ENCODE results near the gene ANKRD27. TPM values are rescaled to one million over a fixed set of nuclear protein-coding genes. Genes with fewer than 3 reads are reported as not detected.
"Not testable (repeated sequence)": the region's sequence is repeated elsewhere in the genome, so short reads cannot be mapped to it uniquely, and the experiment has no call there.

ANKRD27 gene
- total RNA-seq, 2 donors from 2014 or later = 47.3 to 55.6 TPM

DNA sequence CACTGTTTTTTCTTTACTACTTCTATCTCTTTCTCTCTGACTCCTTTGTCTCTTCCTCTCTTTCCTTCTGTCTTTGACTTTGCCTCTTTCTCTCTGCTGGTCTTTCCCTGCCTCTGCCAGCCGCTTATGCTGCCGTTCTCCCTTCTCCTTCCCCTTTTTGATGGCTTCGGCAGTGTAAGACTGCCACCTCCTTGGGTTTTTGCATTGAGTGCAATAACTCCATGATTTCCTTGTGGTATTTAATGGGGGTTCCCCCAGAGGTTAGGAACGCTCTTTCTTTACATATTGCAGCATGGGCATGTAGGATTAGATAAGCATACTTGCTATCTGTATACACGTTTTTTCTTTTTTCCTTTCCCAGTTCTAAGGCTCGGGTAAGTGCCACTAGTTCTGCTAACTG, 20.5 kb upstream of the ANKRD27 start:
- Mint-ChIP-seq H3K36me3 (peaks cover 34% of the 10 kb centered on the region), H3K4me1 (ENCODE audit: low read depth in 2 of 2) (peaks cover 62 to 72% of the 10 kb centered on the region in 2 donors), H3K4me3 (peak overlapping the region; percentile 63), H3K27ac (peak overlapping the region; percentile 30 to 96)
- not testable (repeated sequence) for H3K27me3 Mint-ChIP-seq; ATAC-seq; H3K9me3 Mint-ChIP-seq; DNase-seq (ENCODE audit: low spot score)

DNA sequence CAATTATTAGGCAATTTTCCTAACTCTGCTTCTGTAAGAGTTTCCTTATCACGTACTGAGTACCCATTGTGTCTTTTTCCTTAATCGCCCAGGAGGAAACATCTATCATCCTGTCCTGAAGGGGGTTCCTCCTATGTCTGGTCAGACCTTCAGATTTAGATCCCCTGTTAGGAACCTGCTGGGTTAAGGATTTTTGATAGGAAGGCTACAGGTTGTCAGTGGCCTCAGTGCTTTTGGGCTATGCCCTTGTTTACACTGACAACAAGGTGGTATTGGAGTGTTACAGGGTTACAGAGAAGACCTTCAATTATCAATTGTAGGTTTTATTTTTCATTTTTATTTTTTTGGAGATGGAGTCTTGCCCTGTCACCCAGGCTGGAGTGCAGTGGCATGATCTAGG, 19.9 kb upstream of the ANKRD27 start:
- Mint-ChIP-seq H3K4me3 (peak overlapping the region; percentile 89), H3K36me3 (peaks cover 34% of the 10 kb centered on the region), H3K4me1 (ENCODE audit: low read depth in 2 of 2) (peaks cover 66 to 72% of the 10 kb centered on the region in 2 donors), H3K27ac (peak overlapping the region; percentile 83 to 96)
- DNase-seq (ENCODE audit: low spot score); H3K27me3 Mint-ChIP-seq; ATAC-seq; H3K9me3 Mint-ChIP-seq: not testable (repeated sequence)

DNA sequence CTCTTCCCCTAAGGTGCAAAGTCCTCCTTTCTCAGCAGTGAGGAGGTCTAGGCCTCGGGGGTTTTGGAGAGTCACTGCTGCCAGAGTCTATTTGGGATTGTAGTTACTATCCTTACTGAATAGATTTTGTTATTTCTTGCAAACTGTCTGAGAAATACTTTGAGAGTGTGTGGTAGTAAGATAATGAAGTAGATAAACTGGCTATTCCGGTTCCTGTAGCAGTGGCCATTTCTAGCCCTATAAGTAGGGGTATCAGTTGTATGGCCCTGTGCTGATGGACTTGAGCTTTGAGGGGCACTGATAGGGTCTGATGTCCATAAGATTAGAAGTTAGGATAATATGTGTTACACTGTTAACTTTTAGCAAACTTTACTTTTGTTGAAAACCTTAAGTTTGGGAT, 19.3 kb upstream of the ANKRD27 start:
- Mint-ChIP-seq H3K4me1 (ENCODE audit: low read depth in 2 of 2) (peaks cover 70 to 72% of the 10 kb centered on the region in 2 donors), H3K27ac (peak overlapping the region; percentile 83 to 96), H3K4me3 (peak overlapping the region; percentile 89), H3K36me3 (peaks cover 34% of the 10 kb centered on the region)
- ATAC-seq; H3K27me3 Mint-ChIP-seq; DNase-seq (ENCODE audit: low spot score); H3K9me3 Mint-ChIP-seq: not testable (repeated sequence)

DNA sequence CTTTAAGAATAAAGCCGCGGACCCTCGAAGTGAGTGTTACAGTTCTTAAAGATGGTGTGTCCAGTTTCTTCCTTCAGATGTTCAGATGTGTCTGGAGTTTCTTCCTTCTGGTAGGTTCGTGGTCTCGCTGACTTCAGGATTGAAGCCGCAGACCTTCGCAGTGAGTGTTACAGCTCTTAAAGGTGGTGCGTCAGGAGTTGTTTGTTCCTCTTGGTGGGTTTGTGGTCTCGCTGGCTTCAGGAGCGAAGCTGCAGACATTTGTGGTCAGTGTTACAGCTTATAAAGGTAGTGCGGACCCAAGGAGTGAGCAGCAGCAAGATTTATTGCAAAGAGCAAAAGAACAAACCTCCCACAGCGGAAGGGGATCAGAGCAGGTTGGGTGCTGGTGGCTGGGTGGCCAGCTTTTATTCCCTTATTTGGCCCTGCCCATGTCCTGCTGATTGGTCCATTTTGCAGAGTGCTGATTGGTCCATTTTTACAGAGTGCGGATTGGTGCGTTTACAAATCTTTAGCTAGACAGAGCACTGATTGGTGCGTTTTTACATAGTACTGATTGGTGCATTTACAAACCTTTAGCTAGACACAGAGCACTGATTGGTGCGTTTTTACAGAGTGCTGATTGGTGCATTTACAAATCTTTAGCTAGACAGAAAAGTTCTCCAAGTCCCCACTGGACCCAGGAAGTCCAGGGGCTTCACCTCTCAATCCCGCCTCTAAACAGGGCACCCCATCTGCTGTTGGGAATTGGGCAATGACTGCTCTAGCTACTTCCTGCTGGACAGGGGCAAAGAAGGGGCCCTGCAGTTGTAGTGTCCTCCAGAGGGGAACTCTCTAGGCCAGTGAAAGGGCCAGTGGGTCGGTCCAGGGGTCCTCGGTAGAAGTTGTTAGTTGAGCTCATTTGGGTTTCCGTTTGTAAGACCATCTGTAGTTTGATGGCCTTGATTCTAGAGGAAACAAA, 18.4 kb upstream of the ANKRD27 start:
- Mint-ChIP-seq H3K27ac (peak overlapping the region; percentile 83 to 96), H3K4me3 (peak overlapping the region; percentile 89), H3K4me1 (ENCODE audit: low read depth in 2 of 2) (peaks cover 66 to 70% of the 10 kb centered on the region in 2 donors), H3K36me3 (peaks cover 28% of the 10 kb centered on the region)
- H3K9me3 Mint-ChIP-seq, H3K27me3 Mint-ChIP-seq: not testable (repeated sequence)
- DNase-seq (ENCODE audit: low spot score) (peak; percentile 69), ATAC-seq (peak; percentile 10 to 20)

DNA sequence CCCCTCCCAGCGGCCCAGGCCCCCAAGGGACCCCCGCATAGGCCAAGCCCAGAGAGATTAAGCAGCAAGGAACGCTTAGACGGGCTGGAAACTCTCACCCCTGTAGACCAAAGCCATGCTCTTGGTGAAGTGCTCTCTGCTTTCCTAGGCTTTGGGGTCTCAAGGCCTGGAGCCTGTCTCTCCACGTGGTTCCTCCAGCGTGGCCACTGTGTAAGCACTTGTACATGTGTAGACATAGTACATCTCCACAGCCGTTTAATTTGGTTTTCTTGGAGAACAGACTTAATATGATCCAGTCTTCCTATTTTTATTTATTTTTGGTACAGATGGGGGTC, 17.7 kb upstream of the ANKRD27 start:
- peak overlapping the region; percentile 89 for H3K4me3 Mint-ChIP-seq
- peaks cover 23% of the 10 kb centered on the region for H3K36me3 Mint-ChIP-seq
- peak overlapping the region; percentile 83 to 96 for H3K27ac Mint-ChIP-seq
- no peak for DNase-seq (ENCODE audit: low spot score)
- no peaks in the 10 kb centered on the region for H3K9me3 Mint-ChIP-seq
- no peaks in the 10 kb centered on the region for H3K27me3 Mint-ChIP-seq
- peaks cover 60 to 63% of the 10 kb centered on the region in 2 donors for H3K4me1 Mint-ChIP-seq (ENCODE audit: low read depth in 2 of 2)
- ATAC-seq = peak; percentile 3 to 11

DNA sequence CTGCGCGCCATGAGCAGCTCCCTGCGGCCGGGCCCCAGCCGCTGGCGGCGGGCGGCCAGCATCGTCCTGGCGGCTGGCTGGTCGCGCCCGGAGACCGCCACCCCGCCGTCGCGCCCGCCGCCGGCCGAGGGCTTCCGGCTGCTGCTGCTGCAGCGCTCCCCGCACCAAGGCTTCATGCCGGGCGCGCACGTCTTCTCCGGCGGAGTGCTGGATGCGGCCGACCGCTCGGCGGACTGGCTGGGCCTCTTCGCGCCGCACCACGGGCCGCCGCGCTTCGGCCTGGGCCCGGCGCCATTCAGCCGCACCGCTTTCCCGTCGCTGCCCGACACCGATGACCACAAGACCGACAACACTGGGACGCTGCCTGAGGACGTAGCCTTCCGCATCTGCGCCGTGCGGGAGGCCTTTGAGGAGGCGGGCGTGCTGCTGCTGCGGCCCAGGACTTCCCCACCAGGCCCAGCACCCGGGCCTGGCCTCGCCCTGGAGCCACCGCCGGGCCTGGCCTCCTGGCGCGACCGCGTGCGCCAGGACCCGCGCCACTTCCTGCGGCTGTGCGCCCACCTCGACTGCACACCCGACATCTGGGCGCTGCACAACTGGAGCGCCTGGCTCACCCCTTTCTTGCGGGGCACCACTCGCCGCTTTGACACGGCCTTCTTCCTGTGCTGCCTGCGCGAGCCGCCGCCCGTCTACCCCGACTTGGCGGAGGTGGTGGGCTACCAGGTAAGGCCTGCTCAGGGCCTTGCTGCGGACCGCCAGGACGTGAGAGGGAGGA, 17.2 kb upstream of the ANKRD27 start:
- Mint-ChIP-seq H3K36me3 (peaks cover 20% of the 10 kb centered on the region), H3K4me1 (ENCODE audit: low read depth in 2 of 2) (peaks cover 54 to 58% of the 10 kb centered on the region in 2 donors), H3K27me3 (no peaks in the 10 kb centered on the region), H3K9me3 (no peaks in the 10 kb centered on the region), H3K4me3 (peak overlapping the region; percentile 89), H3K27ac (peak overlapping the region; percentile 83 to 96)
- ATAC-seq (peak; percentile 74 to 83), DNase-seq (ENCODE audit: low spot score) (peak; percentile 87)

DNA sequence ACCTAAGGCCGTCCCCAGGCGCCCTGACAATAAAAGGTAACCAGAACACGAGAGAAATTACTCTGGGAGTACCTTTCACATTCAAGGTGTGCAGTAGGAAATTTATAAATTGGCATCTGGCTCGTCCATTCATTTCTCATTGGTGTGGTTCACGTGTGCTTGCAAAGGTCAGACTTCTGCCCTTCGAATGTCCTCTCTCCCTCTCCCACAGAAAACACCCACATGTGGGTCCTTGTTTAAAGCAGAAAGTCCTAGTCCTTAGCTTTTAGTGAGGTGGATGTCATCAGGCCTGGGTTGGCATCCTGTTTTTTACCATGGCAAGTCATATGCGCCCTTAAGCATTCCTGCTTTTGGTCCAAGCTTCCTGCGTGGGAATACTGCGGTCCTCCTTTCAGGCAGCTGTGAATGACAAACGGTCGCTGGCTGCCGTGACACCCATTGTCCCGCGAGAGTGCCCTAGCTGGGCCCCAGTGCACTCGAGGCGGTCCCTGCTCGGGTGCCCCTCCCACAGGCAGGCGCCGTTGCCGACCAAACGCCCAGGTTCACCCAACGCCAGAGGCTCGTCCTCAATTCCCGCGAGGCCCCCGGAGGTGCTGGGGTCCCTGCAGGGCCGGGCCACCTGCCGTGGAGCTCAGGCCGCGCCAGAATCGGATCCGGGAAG, 16.4 kb upstream of the ANKRD27 start, which contains the start of gene NUDT19:
Gene NUDT19, plus strand, starts transcription at position 531 of the 661 bp plus-strand sequence. CDS start 140 bp downstream, outside the sequence.
- ATAC-seq (peak; percentile 72 to 82), DNase-seq (ENCODE audit: low spot score) (peak; percentile 85)
- peaks cover 49 to 51% of the 10 kb centered on the region in 2 donors for H3K4me1 Mint-ChIP-seq (ENCODE audit: low read depth in 2 of 2)
- H3K9me3 Mint-ChIP-seq = no peaks in the 10 kb centered on the region
- peaks cover 20% of the 10 kb centered on the region for H3K36me3 Mint-ChIP-seq
- peak within 1 kb of the TSS; percentile 89 for H3K4me3 Mint-ChIP-seq
- peak within 1 kb of the TSS; percentile 83 to 96 for H3K27ac Mint-ChIP-seq
- no peaks in the 10 kb centered on the region for H3K27me3 Mint-ChIP-seq

DNA sequence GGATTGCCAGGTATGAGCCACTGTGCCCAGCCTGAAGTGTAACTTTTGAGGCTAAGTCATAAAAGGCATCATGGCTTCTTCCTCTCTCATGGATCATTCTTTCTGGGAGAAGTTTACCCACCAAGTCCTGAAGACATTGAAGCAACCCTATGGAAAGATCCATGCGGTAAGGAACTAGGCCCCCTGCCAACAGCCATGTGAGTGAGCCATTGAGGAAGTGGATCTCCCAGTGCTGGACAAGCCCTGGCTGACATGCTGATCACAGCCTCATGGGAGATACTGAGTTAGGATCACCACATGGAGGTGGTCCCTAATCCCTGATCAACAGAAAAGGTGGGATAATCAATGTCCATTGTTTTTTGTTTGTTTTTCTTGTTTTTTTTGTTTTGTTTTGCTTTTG, 13.3 kb upstream of the ANKRD27 start:
- H3K36me3 Mint-ChIP-seq = peaks cover 13% of the 10 kb centered on the region

DNA sequence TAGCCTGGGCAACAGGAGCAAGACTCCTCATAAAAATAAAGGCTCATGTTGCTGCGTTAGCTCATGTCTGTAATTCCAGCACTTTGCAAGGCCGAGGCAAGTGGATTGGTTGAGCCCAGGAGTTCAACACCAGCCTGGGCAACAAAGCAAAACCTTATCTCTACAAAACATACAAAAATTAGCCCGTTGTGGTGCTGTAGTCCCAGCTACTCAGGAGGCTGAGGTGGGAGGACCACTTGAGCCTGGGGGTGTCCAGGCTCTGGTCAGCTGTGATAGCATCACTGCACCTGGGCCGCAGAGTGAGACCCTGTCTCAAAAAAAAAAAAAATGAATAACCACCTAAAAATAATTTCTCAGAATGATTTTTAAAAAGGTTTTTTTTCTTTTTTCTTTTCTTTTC, 12.7 kb upstream of the ANKRD27 start:
- no peak overlapping the region for H3K27ac Mint-ChIP-seq
- peaks cover 13 to 19% of the 10 kb centered on the region in 2 donors for H3K4me1 Mint-ChIP-seq (ENCODE audit: low read depth in 2 of 2)
- no peak overlapping the region for H3K4me3 Mint-ChIP-seq
- H3K36me3 Mint-ChIP-seq = peaks cover 6% of the 10 kb centered on the region
- no peak for DNase-seq (ENCODE audit: low spot score)
- H3K9me3 Mint-ChIP-seq = no peaks in the 10 kb centered on the region
- no peaks in the 10 kb centered on the region for H3K27me3 Mint-ChIP-seq
- no peak for ATAC-seq

More for the DNA sequence above, 13.3 kb upstream of the ANKRD27 start:
- Mint-ChIP-seq H3K4me3 (no peak overlapping the region), H3K27me3 (no peaks in the 10 kb centered on the region), H3K27ac (no peak overlapping the region), H3K9me3 (no peaks in the 10 kb centered on the region), H3K4me1 (ENCODE audit: low read depth in 2 of 2) (peaks cover 20 to 25% of the 10 kb centered on the region in 2 donors)
- no peak for DNase-seq (ENCODE audit: low spot score)
- no peak for ATAC-seq

DNA sequence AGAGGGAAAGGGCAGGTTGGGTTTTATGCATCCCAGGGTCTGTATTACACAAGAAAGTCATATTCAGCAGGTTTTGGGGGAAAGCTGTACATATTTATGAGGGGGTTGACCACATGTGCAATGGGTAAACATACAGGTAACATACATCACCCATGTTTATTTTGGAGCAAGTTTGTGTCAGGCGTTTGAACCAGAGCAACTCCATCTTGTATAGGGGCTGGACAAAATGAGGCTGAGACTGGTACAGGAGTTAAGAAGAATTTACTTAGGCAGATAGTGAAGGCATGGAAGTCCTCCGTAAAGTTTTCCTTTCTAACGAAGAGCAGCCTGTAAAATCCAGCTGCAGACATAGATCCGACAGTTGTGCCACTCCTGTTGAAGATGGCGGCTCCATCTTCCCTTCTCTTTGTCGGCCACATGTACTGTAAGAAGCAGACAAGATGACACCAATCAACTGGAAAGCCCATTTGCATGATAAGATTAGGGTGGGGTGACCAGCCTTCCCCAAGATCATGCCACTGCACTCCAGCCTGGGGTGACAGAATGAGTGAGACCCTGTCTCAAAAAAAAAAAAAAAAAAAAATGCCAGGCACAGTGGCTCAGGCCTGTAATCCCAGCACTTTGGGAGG, 12.0 kb upstream of the ANKRD27 start:
- peaks cover 11 to 17% of the 10 kb centered on the region in 2 donors for H3K4me1 Mint-ChIP-seq (ENCODE audit: low read depth in 2 of 2)
- DNase-seq (ENCODE audit: low spot score) = no peak
- ATAC-seq = no peak
- no peaks in the 10 kb centered on the region for H3K9me3 Mint-ChIP-seq
- no peak overlapping the region for H3K27ac Mint-ChIP-seq
- peaks cover 0 to 3% of the 10 kb centered on the region in 2 donors for H3K27me3 Mint-ChIP-seq
- peaks cover 6% of the 10 kb centered on the region for H3K36me3 Mint-ChIP-seq
- no peak overlapping the region for H3K4me3 Mint-ChIP-seq

DNA sequence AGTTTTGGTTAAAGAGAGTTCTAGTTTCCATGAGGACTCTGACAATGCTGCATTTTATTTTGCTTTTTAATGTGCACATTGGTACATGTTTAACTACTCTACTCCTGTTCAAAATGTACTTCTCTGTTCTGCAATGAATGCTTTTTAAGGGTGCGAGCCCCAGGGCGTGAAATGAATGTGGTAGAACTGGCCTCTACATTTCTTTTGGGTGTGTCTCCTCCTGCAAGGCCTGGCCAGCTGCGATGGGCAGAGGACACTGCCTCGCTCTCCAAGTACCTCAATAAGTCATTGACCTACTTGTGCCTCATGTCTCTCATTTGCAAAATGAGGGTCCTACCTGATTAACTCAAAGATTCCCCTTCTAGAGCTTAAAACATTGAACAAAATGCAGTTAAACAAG, 7.3 kb upstream of the ANKRD27 start:
- DNase-seq (ENCODE audit: low spot score) (no peak), ATAC-seq (no peak)
- H3K4me3 Mint-ChIP-seq = no peak overlapping the region
- H3K36me3 Mint-ChIP-seq = no peaks in the 10 kb centered on the region
- no peak overlapping the region for H3K27ac Mint-ChIP-seq
- peaks cover 0 to 2% of the 10 kb centered on the region in 2 donors for H3K4me1 Mint-ChIP-seq (ENCODE audit: low read depth in 2 of 2)
- no peaks in the 10 kb centered on the region for H3K9me3 Mint-ChIP-seq
- H3K27me3 Mint-ChIP-seq = peaks cover 2 to 6% of the 10 kb centered on the region in 2 donors

DNA sequence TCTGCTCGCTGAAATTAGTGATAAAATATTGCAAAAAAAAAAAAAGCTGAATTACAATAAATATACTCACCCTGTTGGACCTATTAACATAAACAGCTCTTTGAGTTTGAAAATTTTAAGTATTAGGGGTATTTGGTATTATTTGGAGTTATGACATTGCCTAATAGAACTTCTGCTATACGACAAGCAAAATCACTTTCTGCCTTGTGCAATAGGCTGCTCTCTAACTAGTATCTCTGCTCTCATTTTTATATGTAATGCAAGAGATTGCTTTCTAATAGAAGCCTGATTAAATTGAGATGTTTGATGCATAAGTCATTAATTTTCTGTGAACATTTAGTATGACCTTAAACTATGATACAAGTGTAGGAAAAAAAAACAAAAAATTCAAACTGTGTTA, 6.0 kb upstream of the ANKRD27 start:
- H3K4me1 Mint-ChIP-seq (ENCODE audit: low read depth in 2 of 2) = peaks cover 0 to 5% of the 10 kb centered on the region in 2 donors
- H3K27me3 Mint-ChIP-seq = peaks cover 6 to 9% of the 10 kb centered on the region in 2 donors
- no peaks in the 10 kb centered on the region for H3K36me3 Mint-ChIP-seq
- no peak overlapping the region for H3K27ac Mint-ChIP-seq
- H3K4me3 Mint-ChIP-seq = no peak overlapping the region
- no peak for ATAC-seq
- no peaks in the 10 kb centered on the region for H3K9me3 Mint-ChIP-seq
- DNase-seq (ENCODE audit: low spot score) = no peak

DNA sequence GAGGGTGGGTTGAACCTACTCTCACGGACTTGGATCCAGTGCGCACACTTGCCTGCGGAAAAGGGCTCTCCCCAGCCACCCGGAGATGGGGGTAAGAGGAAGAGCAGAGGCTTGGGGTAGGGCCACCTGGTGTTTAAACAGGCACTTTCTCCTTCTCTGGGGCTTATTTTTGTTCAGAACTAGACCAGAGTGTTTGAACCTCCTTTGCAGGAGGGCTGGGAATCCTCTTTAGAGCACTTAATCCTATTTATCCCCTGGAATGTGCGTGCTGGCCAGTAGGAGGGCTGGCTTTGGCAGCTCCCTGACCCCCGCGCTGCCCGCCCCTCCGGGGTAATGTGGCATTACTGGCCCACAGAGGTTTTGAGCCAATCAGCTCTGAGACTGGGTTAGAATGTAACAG, 2.7 kb upstream of the ANKRD27 start:
- Mint-ChIP-seq H3K27ac (no peak overlapping the region), H3K27me3 (peaks cover 6 to 9% of the 10 kb centered on the region in 2 donors), H3K36me3 (no peaks in the 10 kb centered on the region), H3K4me1 (ENCODE audit: low read depth in 2 of 2) (peaks cover 18 to 20% of the 10 kb centered on the region in 2 donors), H3K4me3 (no peak overlapping the region), H3K9me3 (no peaks in the 10 kb centered on the region)
- ATAC-seq (no peak), DNase-seq (ENCODE audit: low spot score) (no peak)
